Stomach (tissue), 9 donors: ENCODE data around the gene PCMT1. TPM values are rescaled to one million over a fixed set of nuclear protein-coding genes. Genes with fewer than 3 reads are reported as not detected.
"Not testable (repeated sequence)": the region's sequence is repeated elsewhere in the genome, so short reads cannot be mapped to it uniquely, and the experiment has no call there.

Experiments
- DNase-seq, 2 donors: peaks; one replicate each; pipeline versions ENCODE4 v3.0.0 to v3.0.0-alpha.2; 2013 to 2019
- H3K27ac ChIP-seq, 5 donors: fragments of 200-600 bp in 4 of 5; sonication (generic) in 4 of 5; one replicate each; pipeline ENCODE4 v1.5.1; 2013 to 2019; ENCODE audit warnings: mild to moderate bottlenecking in 1 of 5, moderate library complexity in 1 of 5
- H3K27me3 ChIP-seq, 3 donors: fragments of 200-600 bp; sonication (generic); one replicate each; pipeline ENCODE4 v1.5.1; 2017 to 2019; ENCODE audit warnings: mixed run types in 1 of 3
- H3K36me3 ChIP-seq, 4 donors: fragments of 200-600 bp; sonication (generic); 1 replicate in 3 of 4; 2 replicates in 1 of 4; pipeline ENCODE4 v1.5.1; 2016 to 2019
- H3K4me1 ChIP-seq, 4 donors: fragments of 200-600 bp; sonication (generic); one replicate each; pipeline ENCODE4 v1.5.1; 2016 to 2019
- H3K4me3 ChIP-seq, 4 donors: fragments of 200-600 bp; sonication (generic) in 3 of 4; one replicate each; pipeline ENCODE4 v1.5.1; 2016 to 2019; ENCODE audit warnings: mild to moderate bottlenecking in 1 of 4
- H3K9me3 ChIP-seq, 4 donors: fragments of 200-600 bp; sonication (generic); one replicate each; pipeline ENCODE4 v1.5.1; 2016 to 2019
- EP300 ChIP-seq: sonication (generic); formaldehyde crosslinking; IDR thresholded peaks from one replicate; pipeline ENCODE4 v1.6.1; 2017; ENCODE audit warnings: antibody characterized with exemption
- POLR2A ChIP-seq, 4 donors: fragments of 450-650 bp; IDR thresholded peaks; one replicate each; pipeline ENCODE4 v1.6.1; 2016; ENCODE audit warnings: antibody characterized with exemption in 4 of 4, control low read depth in 2 of 4, mild to moderate bottlenecking in 1 of 4, moderate library complexity in 1 of 4
- POLR2AphosphoS5 ChIP-seq, 3 donors: sonication (generic); formaldehyde crosslinking; IDR thresholded peaks; one replicate each; pipeline ENCODE4 v1.6.1; 2016; ENCODE audit warnings: antibody characterized with exemption in 3 of 3
- WGBS, 5 donors: extraction: QIAGEN DNeasy Blood & Tissue Kit in 3 of 5; methylation state at CpG; one replicate each; pipeline versions ENCODE4 v1.1.5 to v1.1.7; 2013 to 2018; 5-methylcytosine and 5-hydroxymethylcytosine counted together
- intact Hi-C: fragments of 100-400 bp; cut with DNase I; formaldehyde crosslinking; loops from one replicate; pipeline ENCODE4 v1.15.1; 2023; ENCODE audit warnings: low total_unique reads
- polyA plus RNA-seq, 3 donors: library from polyadenylated mRNA; stranded (reverse); fragments of 200-250 nt; gene quantifications; one replicate each; pipeline ENCODE4 v1.2.3, GENCODE V29; 2013
- total RNA-seq, 5 donors: library from RNA; depleted of rRNA; stranded (reverse); fragments of >200 nt; gene quantifications; one replicate each; pipeline versions ENCODE4 v1.1.0 to v1.2.3, GENCODE V29; 2014 to 2016
- TF ChIP-seq, protein P1 (sequence below), 7 experiments: fragments of 450-650 bp in 4 of 7; fragments of 200-600 bp in 3 of 7; sonication (generic) in 3 of 7; IDR thresholded peaks; one replicate each; pipeline ENCODE4 v1.5.1; 2016 to 2019; ENCODE audit warnings: antibody characterized with exemption in 7 of 7, control low read depth in 2 of 7, mild to moderate bottlenecking in 1 of 7
- donor health status: healthy with polysubstance abuse.
- donor health status: Bipolar disorder and iron deficiency.
- donor health status: healthy.

The PCMT1 gene
- total and polyA plus RNA-seq, 8 donors: 2.6 to 109 (median 43.3) TPM

DNA sequence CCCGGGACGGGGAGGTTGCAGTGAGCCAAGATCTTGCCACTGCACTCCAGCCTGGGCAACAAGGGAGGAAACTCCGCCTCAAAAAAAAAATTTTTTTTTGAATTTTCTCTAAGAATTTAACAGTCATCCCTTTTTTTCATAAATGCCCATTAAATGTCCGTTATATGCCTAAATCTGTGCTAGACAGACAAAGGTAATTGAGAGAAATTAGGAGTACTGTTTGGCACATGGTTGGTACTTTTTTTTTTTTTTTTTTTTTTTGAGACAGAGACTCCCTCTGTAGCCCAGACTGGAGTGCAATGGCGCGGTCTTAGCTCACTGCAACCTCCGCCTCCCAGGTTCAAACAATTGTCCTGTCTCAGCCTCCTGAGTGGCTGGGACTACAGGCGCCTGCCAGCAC, 1.7 kb downstream of the PCMT1 start:
- Histone ChIP-seq H3K36me3 (no peaks in the 10 kb centered on the region), H3K4me3 (peak overlapping the region in 2 of 4 donors; percentile 92 to 95), H3K4me1 (peaks cover 8 to 64% (median 47%) of the 10 kb centered on the region in 4 donors), H3K27ac (no peak overlapping the region), H3K9me3 (no peaks in the 10 kb centered on the region), H3K27me3 (no peaks in the 10 kb centered on the region)
- 80 to 93% (median 93%) methylated on average over 8 of the region's 8 CpGs for WGBS, 5 donors
- no peak for DNase-seq
- TF ChIP-seq EP300 (no peak), POLR2A (IDR thresholded peaks at IDR 0.05) (no peak), POLR2AphosphoS5 (IDR thresholded peaks at IDR 0.05) (no peak)
- TF ChIP-seq, protein P1, sequence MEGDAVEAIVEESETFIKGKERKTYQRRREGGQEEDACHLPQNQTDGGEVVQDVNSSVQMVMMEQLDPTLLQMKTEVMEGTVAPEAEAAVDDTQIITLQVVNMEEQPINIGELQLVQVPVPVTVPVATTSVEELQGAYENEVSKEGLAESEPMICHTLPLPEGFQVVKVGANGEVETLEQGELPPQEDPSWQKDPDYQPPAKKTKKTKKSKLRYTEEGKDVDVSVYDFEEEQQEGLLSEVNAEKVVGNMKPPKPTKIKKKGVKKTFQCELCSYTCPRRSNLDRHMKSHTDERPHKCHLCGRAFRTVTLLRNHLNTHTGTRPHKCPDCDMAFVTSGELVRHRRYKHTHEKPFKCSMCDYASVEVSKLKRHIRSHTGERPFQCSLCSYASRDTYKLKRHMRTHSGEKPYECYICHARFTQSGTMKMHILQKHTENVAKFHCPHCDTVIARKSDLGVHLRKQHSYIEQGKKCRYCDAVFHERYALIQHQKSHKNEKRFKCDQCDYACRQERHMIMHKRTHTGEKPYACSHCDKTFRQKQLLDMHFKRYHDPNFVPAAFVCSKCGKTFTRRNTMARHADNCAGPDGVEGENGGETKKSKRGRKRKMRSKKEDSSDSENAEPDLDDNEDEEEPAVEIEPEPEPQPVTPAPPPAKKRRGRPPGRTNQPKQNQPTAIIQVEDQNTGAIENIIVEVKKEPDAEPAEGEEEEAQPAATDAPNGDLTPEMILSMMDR (IDR thresholded peaks at IDR 0.05): no peak
- intact Hi-C loops: no loop called here

DNA sequence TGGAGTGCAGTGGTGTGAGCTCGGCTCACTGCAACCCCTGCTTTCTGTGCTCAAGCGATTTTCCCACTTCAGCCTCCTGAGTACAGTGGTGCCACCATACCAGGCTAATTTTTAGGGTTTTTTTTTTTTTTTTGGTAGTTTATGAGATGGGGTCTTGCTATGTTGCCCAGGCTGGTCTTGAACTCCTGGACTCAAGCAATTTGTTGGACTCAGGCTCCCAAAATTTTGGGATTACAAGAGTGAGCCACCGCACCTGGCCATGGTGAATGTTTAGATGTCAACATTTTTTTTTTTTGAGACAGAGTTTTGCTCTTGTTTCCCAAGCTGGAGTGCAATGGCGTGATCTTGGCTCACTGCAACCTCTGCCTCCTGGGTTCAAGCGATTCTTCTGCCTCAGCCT, 2.4 kb downstream of the PCMT1 start:
- H3K4me3 ChIP-seq, DNase-seq, H3K27me3 ChIP-seq, H3K9me3 ChIP-seq, intact Hi-C loops, H3K36me3 ChIP-seq, H3K27ac ChIP-seq: not testable (repeated sequence)
- 91 to 98% (median 94%) methylated on average over 5 of the region's 5 CpGs for WGBS, 5 donors
- peaks cover 8 to 61% (median 45%) of the 10 kb centered on the region in 4 donors for H3K4me1 ChIP-seq

DNA sequence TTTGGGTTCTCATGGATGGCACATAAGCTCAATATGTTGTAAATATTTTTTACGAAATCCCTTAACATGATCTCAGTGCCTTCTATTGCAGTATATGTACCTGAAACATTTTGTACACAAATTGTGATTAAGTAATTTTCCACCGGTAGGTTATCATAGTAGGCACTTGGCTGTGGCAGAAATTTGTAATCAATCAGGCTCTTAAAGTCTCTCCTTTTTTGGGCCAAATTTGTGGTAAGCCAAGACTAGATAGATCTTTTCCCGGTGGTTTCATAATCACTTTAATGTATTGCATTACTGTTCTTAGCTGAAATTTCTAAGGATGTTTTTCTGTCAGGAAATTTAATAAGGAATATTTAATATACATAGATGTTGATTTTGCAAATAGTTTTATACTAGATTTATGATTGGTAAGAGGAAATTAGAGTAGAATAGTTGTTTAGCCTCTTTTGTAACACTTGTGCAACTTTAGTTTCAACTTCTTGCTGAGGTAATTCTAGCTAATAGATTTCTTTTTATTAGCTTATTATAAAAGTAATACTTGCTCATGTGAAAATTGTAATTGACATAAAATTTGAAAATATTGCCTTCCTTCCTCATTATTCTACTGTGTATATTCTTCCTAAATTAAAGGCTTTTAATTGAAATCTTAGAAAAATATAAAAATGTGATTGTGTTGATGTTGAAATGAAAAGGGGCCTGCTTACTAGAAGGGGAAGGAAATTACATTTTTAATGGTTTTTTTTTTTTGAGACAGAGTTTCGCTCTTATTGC, 3.2 kb downstream of the PCMT1 start:
- TF ChIP-seq EP300 (no peak), POLR2A (IDR thresholded peaks at IDR 0.05) (no peak), POLR2AphosphoS5 (IDR thresholded peaks at IDR 0.05) (no peak)
- TF ChIP-seq, protein P1 (IDR thresholded peaks at IDR 0.05): no peak
- Histone ChIP-seq H3K9me3 (no peaks in the 10 kb centered on the region), H3K4me1 (peaks cover 8 to 68% (median 49%) of the 10 kb centered on the region in 4 donors), H3K27ac (peak overlapping the region in 2 of 5 donors; percentile 7 to 50), H3K36me3 (peaks cover 0 to 11% (median 4%) of the 10 kb centered on the region in 4 donors), H3K27me3 (no peaks in the 10 kb centered on the region), H3K4me3 (no peak overlapping the region)
- intact Hi-C loops: no loop called here
- 60 to 80% (median 75%) methylated on average over 4 of the region's 4 CpGs for WGBS, 5 donors
- DNase-seq: no peak

DNA sequence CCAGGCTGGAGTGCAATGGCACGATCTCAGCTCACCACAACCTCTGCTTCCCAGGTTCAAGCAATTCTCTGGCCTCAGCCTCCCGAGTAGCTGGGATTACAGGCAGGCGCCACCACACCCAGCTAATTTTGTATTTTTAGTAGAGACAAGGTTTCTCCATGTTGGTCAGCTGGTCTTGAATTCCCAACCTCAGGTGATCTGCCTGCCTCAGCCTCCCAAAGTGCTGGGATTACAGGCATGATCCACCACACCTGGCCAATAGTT, 3.8 kb downstream of the PCMT1 start:
- intact Hi-C loops, DNase-seq, H3K4me3 ChIP-seq, H3K27me3 ChIP-seq, H3K9me3 ChIP-seq: not testable (repeated sequence)
- H3K4me1 ChIP-seq: peaks cover 8 to 70% (median 50%) of the 10 kb centered on the region in 4 donors
- H3K27ac ChIP-seq: peak overlapping the region in 2 of 5 donors; percentile 7 to 50
- peaks cover 0 to 11% (median 4%) of the 10 kb centered on the region in 4 donors for H3K36me3 ChIP-seq
- 82 to 95% (median 90%) methylated on average over 3 of the region's 3 CpGs for WGBS, 5 donors

DNA sequence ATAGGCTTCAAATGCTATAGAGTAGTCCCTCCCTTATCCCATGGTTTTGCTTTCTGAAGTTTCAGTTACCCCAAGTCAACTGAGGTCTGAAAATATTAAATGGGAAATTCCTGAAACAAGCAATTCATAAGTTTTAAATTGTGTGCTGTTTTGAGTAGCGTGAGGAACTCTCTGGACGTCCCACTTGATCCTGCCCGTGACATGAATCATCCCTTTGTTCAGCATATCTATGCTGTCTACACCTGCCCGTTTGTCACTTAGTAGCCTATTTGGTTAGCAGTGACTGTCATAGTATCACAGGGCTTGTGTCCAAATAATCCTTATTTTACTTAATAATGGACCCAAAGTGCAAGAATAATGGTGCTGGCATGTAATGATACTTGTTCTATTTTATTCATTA, 5.0 kb downstream of the PCMT1 start:
- Histone ChIP-seq H3K36me3 (peaks cover 0 to 21% (median 11%) of the 10 kb centered on the region in 4 donors), H3K4me1 (peaks cover 8 to 70% (median 50%) of the 10 kb centered on the region in 4 donors), H3K4me3 (no peak overlapping the region), H3K9me3 (no peaks in the 10 kb centered on the region), H3K27ac (no peak overlapping the region), H3K27me3 (no peaks in the 10 kb centered on the region)
- DNase-seq: no peak
- TF ChIP-seq EP300 (no peak), POLR2AphosphoS5 (IDR thresholded peaks at IDR 0.05) (no peak), POLR2A (IDR thresholded peaks at IDR 0.05) (no peak)
- TF ChIP-seq, protein P1 (IDR thresholded peaks at IDR 0.05): no peak
- WGBS, 5 donors: 78 to 89% (median 85%) methylated on average over 4 of the region's 4 CpGs
- intact Hi-C loops: no loop called here
